ENCODE measurements around the gene NBL1. TPM values are rescaled to one million over a fixed set of nuclear protein-coding genes. Genes with fewer than 3 reads are reported as not detected.

The NBL1 gene
- total and polyA plus RNA-seq, 9 of the 15 experiments (the other 6 are each of a cell fraction or from before 2014, with no cell fraction given), result 0.10 to 3.7 (median 1.8) TPM; not detected in 1

DNA sequence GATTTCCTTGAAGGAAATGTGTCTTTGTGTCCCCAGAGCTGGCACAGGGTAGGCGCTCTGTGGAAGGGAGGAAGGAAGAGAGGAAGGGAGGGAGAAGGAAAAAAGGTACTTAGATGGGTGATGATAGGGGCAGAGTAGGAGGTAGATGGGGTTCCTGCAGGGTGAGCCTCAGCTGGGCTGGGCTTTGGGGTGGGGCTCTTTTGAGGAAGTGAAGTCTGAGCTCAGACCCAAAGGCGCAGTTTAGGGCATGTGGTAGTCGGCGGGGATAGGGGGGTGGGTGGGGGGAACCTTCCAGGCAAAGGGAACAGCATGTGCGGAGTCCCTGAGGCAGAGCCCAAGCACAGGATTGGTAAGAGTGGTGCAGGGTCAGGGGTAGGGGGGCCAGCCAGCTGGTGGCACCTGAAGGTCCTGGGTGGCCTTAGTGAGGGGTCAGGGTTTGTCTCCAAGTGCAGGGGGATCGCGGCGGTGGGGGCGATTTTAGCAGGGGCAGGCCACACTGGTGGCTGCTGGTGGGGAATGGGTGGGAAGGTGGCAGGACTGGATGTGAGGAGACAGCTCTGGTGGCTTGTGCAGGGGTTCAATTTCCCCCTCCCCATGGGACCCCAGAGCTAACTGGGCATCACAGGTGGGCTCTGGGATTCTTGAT, 12.1 kb downstream of the NBL1 start:
- POLR2A ChIA-PET, result interaction anchor here (0.8 kb wide), 1 partner anchor 363 kb away, joined by 3 read pairs; no protein-coding TSS in a partner anchor

More for the DNA sequence above, 12.1 kb downstream of the NBL1 start:
- Histone ChIP-seq H3K4me1 (replicated peaks in 1 of 2; ENCODE audit: control insufficient read depth in 2 of 2, insufficient read depth in 2 of 2, low read length in 2 of 2) (peaks cover 8 to 19% of the 10 kb centered on the region in 2 experiments; a peak in 4 of 5 replicates), H4K20me1 (replicated peaks; ENCODE audit: control insufficient read depth, insufficient read depth, low read length) (no peaks in the 10 kb centered on the region), H3K27me3 (ENCODE audit: control insufficient read depth in 2 of 2, insufficient read depth in 2 of 2, low read length in 2 of 2) (peaks cover 0 to 31% of the 10 kb centered on the region in 2 experiments; a peak in 3 of 5 replicates), H3K4me3 (no peak overlapping the region), H3K4me2 (ENCODE audit: insufficient read depth, low read length) (no peak overlapping the region), H3K27ac (ENCODE audit: extremely low read depth, low read depth, low read length) (no peak overlapping the region), H3K79me2 (ENCODE audit: control insufficient read depth, insufficient read depth, low read length) (no peaks in the 10 kb centered on the region), H3K9me3 (replicated peaks; ENCODE audit: control insufficient read depth, insufficient read depth, low read depth, low read length) (no peaks in the 10 kb centered on the region), H2AFZ (ENCODE audit: low read depth, low read length) (no peak overlapping the region), H3K9me1 (ENCODE audit: control insufficient read depth, insufficient read depth, low read length) (no peaks in the 10 kb centered on the region), H3K36me3 (ENCODE audit: control insufficient read depth, insufficient read depth, low read length) (no peaks in the 10 kb centered on the region), H3K9ac (ENCODE audit: insufficient read depth in 1 of 2, low read depth in 2 of 2, low read length in 2 of 2) (no peak overlapping the region)
- ATAC-seq (no peak), DNase-seq (ENCODE audit: extremely low read depth in 1 of 4, low spot score in 3 of 4) (no peak), FAIRE-seq (no peak)
- peak; percentile 75 for TF ChIP-seq SPI1 (IDR thresholded peaks at IDR 0.05; ENCODE audit: borderline replicate concordance, low read depth, low read length)
- TF ChIP-seq, protein P1, sequence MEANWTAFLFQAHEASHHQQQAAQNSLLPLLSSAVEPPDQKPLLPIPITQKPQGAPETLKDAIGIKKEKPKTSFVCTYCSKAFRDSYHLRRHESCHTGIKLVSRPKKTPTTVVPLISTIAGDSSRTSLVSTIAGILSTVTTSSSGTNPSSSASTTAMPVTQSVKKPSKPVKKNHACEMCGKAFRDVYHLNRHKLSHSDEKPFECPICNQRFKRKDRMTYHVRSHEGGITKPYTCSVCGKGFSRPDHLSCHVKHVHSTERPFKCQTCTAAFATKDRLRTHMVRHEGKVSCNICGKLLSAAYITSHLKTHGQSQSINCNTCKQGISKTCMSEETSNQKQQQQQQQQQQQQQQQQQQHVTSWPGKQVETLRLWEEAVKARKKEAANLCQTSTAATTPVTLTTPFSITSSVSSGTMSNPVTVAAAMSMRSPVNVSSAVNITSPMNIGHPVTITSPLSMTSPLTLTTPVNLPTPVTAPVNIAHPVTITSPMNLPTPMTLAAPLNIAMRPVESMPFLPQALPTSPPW (CRISPR knock-in tag; IDR thresholded peaks at IDR 0.05), result peak; percentile 34; the same call in 1 of the 2 replicates
- TF ChIP-seq ZNF324 (CRISPR knock-in tag; IDR thresholded peaks at IDR 0.05), result no peak
- WGBS (ENCODE audit: insufficient coverage, low coverage, missing lambda C conversion rate), result 33% methylated on average over 8 of the region's 9 CpGs
- CTCF ChIA-PET (ENCODE audit: low intra/inter-chr PET ratio), result no interaction called here
- in situ Hi-C loops (cut with MboI), result loop anchor here (10.0 to 25.0 kb wide), 5 partner anchors 411 to 1044 kb away; no protein-coding TSS in a partner anchor
- intact Hi-C loops (cut with micrococcal nuclease), result loop anchor here (10.0 kb wide), 2 partner anchors 471 to 751 kb away; partner anchors contain the start of gene ALDH4A1
- no TSS peak for BruUV-seq (replicated peaks)
